Sciatic nerve (tissue), 2 donors: ENCODE results near the gene USP7. TPM values are rescaled to one million over a fixed set of nuclear protein-coding genes. Genes with fewer than 3 reads are reported as not detected.
"Not testable (repeated sequence)": the region's sequence is repeated elsewhere in the genome, so short reads cannot be mapped to it uniquely, and the experiment has no call there.

Source experiments
- ATAC-seq: fragments of 200-7000 bp; cut with Tn5 transposase; one replicate; pipeline ENCODE4 v1.9.1; 2020; ENCODE audit warnings: mild to moderate bottlenecking, moderate library complexity
- DNase-seq: peaks from one replicate; pipeline ENCODE4 v3.0.0-alpha.2; 2020; ENCODE audit warnings: low spot score
- intact Hi-C: fragments of 100-400 bp; cut with DNase I; formaldehyde crosslinking; loops from one replicate; pipeline ENCODE4 v1.14.2; 2022
- total RNA-seq: library from RNA; stranded (reverse); fragmentation: NEBNext Ultra II Directional; extraction: Animal tissue kit (Norgen Biotek cat#: 25700); gene quantifications from one replicate; pipeline ENCODE4 v1.2.1, GENCODE V29; 2021
- donor health status: DM: no; HTN: no; CAD: no.
- donor health status: DM: no; HTN: no; CAD: no.

The USP7 gene
- total RNA-seq, 1 donor from 2014 or later, result 113 TPM

DNA sequence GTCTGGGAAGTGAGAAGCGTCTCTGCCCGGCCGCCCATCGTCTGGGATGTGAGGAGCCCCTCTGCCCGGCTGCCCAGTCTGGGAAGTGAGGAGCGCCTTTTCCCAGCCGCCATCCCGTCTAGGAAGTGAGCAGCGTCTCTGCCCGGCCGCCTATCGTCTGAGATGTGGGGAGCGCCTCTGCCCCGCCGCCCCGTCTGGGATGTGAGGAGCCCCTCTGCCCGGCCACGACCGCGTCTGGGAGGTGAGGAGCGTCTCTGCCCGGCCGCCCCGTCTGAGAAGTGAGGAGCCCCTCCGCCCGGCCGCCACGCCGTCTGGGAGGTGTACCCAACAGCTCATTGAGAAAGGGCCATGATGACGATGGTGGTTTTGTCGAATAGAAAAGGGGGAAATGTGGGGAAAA, 18.2 kb upstream of the USP7 start:
- intact Hi-C loops, result loop anchor here (10.0 kb wide), 1 partner anchor 1893 kb away; the partner anchor contains the start of gene CIITA
- not testable (repeated sequence) for DNase-seq, ATAC-seq

DNA sequence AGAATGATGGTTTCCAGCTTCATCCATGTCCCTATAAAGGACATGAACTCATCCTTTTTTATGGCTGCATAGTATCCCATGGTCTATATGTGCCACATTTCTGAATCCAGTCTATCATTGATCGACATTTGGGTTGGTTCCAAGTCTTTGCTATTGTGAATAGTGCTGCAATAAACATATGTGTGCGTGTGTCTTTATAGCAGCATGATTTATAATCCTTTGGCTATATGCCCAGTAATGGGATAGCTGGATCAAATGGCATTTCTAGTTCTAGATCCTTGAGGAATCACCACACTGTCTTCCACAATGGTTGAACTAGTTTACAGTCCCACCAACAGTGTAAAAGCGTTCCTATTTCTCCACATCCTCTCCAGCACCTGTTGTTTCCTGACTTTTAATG, 12.5 kb upstream of the USP7 start:
- intact Hi-C loops, ATAC-seq: not testable (repeated sequence)

DNA sequence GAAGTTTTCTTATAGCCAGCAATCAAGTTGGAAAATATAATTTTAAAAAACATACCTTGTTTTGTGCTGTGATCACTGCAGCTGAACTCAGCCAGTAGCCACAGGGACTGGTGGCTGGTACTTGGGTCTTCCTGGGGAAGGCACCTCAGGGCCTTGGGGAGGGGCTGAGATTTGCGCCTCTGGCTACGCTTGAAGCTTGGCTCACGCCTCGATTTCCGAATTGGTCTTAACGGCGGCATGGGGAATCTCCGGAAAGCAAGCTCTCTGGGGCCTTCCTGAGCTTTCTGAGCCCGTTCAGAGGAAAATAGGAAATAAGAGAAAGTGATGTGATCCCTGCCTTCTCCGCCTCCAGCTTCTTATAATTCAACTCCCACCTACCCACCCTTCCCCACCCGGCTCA, 11.3 kb upstream of the USP7 start:
- ATAC-seq, result no peak
- DNase-seq, result no peak
- intact Hi-C loops, result no loop called here

More for the DNA sequence above, 12.5 kb upstream of the USP7 start:
- DNase-seq, result not testable (repeated sequence)

DNA sequence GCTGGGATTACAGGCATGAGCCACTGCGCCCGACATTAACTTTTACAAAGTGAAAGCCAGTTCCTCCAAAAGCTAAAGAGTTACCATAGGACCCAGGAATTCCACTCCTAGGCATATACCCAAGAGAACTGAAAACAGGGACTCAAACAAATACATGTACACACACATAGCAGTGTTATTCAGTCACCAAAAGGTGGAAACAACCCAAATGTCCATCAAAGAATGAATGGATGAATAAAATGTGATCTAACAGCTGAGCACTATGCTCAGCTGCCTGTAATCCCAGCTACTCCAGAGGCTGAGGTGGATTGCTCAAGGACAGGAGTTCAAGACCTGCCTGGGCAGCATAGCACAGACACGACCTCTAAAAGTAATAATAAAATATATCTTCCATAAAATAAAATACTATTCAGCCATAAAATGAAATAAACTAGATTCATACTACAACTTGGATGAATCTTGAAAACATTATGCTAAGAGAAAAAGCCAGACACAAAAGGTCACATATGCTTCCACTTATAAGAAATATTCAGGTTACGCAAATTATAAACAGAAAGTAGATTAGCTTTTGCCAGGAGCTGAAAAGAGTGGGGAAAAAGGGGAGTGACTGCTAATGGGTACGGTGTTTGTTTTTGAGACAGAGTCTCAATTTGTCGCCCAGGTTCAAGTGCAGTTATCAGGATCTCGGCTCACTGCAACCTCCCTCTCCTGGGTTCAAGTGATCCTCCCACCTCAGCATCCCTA, 9.3 kb upstream of the USP7 start:
- DNase-seq (no peak), ATAC-seq (peak; percentile 59)
- intact Hi-C loops, result no loop called here

DNA sequence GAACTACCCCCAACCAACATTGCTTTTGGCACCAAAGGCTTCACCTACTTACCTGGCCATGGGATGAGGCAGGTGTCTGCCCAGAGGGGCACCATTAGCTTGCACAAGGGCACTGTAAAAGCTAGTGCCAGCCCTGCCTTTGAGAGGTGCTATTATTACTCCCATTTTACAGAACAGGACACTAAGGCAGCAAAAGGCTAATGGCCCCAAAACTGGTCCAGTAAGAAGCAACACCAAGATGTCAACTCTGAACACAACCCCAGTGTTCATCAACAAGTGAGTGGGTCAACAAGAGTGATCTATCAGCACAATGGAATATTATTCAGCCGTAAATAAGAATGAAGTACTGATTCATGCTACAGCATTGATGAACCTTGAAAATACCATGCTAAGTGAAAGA, 7.7 kb upstream of the USP7 start:
- intact Hi-C loops, result no loop called here
- ATAC-seq, result no peak

DNA sequence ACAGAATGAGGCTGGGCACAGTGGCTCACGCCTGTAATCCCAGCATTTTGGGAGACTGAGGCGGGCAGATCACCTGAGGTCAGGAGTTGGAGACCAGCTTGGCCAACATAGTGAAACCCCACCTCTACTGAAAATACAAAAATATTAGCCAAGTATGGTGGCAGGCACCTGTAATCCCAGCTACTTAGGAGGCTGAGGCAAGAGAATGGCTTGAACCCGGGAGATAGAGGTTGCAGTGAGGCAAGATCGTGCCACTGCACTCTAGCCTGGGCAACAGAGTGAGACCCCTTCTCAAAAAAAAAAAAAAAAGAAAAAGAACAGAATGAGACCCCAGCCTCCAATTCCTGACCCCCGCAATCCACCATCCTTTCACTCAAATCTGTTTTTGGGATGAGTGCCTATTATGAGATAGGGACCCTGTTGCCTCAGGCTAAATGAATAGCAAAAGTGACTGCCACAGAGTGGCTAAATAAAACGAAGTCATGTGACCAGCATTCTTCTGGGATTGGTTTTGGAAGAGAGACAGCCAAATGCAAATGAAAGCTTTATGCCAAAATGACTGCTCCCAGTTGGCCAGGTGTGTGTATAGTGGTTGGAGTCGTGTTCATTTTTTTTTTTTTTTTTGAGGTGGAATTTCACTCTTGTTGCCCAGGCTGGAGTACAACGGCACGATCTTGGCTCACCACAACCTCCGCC, 5.6 kb upstream of the USP7 start:
- DNase-seq, intact Hi-C loops, ATAC-seq: not testable (repeated sequence)

More for the DNA sequence above, 7.7 kb upstream of the USP7 start:
- DNase-seq, result no peak

DNA sequence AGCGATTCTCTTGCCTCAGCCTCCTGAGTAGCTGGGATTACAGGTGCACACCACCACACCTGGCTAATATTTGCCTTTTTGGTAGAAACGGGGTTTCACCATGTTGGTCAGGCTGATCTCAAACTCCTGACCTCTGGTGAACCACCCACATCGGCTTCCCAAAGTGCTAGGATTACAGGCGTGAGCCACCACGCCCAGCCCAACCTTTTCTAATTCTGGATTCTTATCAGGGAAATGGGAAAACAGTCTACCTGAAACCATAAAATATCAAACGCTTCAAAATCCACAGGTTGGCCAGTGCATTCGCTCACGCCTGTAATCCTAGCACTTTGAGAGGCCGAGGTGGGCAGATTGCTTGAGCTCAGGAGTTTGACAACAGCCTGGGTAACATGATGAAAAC, 4.3 kb upstream of the USP7 start:
- intact Hi-C loops, ATAC-seq, DNase-seq: not testable (repeated sequence)

DNA sequence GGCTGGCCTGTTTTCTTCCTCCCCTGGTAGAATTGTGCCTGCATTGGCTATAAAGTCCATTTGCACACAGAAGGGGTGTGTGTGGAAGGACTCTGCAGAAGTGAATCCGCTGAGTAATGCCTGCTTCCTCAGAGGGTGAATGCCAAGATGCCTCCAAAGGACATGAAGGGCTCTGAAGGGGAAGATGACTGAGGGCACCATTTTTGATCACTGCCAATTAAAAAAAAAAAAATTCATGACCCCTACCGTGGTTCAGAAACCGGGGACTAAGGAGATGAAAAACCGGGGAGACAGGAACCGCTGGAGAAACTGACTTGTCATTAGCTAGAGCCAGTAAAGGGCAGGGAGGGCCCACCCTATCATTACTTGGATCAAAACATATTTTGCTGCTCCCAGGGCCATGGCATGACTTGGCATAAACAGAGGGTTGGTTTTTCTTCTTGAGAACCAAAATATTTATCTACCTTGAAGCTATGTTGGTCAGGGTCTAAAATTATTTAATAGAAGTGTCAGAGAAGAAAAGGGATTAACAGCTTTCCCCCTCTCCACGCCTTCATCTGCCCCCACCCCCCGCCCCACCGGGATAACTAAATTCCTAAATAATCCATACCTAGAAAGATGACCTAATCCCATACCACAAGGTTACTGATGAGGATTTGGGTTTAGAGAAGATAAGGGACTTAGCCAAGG, 3.6 kb upstream of the USP7 start:
- intact Hi-C loops, result no loop called here
- DNase-seq, result no peak
- ATAC-seq, result no peak

DNA sequence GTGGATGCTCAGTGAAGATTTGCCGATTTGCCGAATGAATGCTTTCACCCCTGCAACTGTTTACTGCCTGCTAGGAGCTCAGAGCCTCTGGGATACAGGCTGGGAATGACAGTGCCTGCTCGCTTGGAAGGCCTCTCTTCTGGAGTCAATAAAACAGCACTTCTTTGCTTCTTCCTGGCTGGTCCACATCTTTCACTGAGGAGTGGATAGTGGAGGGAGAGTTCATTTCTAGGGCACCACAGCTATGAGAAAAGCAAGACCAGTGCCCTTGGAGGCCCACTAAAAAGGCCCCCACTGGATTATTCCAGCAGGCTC, 3.1 kb upstream of the USP7 start:
- DNase-seq, result no peak
- ATAC-seq, result no peak
- intact Hi-C loops, result no loop called here

DNA sequence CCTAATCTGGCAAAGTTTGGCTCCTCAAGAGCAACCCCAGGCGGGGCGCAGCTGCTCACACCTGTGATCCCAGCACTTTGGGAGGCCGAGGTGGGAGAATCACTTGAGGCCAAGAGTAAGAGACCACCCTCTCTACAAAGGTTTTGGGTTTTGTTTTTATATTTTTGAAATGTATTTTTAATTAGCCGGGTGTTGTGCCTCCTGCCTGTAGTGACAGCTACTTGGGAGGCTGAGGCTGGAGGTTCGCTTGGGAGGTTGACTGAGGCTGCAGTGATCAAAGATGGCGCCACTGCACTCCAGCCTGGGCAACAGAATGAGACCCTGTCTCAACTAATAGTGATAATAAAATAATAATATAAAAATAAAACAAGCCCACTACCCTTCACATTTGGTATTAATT, 756 bp upstream of the USP7 start:
- ATAC-seq (no peak), DNase-seq (no peak)
- intact Hi-C loops, result no loop called here

DNA sequence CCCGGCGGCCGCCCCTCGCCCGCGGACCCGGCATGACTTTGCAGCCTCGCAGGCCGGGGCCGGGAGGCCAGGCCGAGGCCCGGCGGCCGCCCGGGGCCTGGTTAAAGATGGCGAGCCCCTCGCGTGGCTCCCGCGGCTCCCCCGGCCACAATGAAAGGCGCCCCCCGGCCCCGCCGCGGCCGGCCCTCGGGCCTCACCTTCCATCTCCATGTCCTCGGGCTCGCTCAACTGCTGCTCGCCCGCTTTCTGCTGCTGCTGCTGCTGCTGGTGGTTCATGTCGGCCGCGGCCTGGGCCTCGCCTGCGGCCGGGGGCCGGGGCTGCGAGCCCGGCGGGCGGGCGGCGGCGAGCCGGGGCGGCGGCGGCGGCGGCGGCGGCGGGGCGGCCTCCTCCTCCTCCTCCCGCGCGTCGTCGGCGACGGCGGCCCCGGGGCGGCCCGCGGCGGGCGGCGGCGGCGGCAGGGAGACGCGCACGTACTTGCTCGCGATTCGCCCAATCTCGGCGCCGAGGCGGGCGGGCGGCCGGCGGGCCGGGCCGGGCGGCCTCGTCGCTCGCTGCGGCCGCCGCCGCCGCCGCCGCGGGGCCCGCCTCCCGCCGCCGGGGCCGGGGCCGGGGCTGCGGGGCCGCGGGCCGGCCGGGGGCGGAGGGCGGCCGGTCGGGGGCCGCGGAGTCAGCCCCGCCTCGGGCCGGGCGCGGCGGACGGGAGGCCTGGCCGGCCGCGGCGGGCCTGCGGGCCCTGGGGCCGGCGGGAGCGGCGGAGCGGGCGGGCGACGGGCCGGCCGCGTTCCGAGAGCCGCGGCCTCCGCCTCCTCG, 491 bp downstream of the USP7 start:
- intact Hi-C loops, result no loop called here
- ATAC-seq, result no peak
- DNase-seq, result no peak

DNA sequence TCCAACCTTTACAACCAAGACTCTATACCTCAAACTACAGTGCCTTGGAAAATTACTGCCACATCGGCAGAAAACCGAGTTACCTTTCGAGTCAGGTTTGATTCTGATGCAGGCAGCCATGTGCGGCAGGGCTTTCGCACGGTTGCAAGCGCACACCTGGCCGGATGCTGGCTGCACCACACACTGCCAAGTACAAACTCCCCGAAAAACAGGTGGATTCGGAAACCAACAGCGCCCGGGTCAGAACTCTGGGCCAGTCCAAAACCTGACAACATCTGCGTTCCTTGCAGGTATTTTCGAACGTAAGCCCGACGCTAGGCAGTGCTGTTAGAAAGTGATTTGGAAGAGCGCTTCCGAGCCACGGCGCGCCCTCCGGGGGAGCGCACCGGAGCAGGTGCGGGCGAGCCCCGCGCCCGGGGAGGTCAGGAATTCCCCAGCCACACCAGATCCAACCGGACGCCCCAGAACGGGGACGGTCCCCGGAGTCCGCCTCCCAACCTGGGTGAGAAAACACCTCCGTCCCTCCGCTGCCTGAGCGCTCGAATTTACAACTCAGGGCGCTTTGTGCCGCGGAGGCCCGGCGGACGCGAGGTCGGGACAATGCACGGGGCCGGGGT, 1.2 kb downstream of the USP7 start:
- intact Hi-C loops, result no loop called here
- ATAC-seq, result no peak
- DNase-seq, result no peak

DNA sequence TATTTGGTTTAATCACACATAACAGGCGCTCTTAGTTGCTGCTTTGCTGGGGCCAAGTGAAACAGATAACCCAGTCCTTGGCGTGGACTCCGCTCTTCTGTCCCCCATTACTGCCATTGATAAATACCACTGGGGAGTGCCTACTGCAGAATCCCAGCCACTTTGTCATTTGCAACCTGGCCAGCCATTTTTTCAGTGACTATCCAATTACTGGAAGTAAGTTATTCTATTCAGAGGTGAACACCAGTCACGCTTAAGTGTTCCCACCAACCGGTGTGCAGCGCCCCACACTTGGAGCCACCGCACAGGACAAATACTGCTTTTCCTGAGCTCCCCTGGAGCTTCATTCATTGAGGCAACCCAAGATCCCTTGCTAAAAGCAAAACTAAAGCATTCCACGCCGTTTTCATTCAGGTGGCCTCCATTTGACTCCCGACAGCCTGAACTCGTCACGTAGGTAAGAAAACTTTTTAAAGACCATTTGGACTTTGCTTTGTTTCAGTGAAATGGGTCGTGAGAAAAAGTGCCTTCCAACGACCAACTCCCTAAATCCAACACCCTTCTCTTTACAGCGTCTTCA, 1.8 kb downstream of the USP7 start:
- intact Hi-C loops, result no loop called here

DNA sequence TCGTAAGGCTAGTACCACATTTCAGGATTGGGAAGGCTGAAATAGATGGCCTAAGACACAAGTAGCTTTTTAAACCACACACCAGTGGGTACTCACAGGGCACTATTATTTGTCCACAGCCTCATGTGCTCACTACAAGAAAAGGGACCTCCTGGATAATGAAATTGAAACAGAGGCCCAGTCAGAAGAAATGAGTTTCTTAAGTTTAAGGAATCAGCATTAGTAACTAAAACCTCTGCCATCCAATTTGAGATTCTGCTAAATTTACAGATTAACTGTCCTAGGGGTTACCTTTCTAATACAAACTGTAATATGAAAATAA, 3.0 kb downstream of the USP7 start:
- ATAC-seq, result no peak

More for the DNA sequence above, 1.8 kb downstream of the USP7 start:
- DNase-seq (no peak), ATAC-seq (no peak)

DNA sequence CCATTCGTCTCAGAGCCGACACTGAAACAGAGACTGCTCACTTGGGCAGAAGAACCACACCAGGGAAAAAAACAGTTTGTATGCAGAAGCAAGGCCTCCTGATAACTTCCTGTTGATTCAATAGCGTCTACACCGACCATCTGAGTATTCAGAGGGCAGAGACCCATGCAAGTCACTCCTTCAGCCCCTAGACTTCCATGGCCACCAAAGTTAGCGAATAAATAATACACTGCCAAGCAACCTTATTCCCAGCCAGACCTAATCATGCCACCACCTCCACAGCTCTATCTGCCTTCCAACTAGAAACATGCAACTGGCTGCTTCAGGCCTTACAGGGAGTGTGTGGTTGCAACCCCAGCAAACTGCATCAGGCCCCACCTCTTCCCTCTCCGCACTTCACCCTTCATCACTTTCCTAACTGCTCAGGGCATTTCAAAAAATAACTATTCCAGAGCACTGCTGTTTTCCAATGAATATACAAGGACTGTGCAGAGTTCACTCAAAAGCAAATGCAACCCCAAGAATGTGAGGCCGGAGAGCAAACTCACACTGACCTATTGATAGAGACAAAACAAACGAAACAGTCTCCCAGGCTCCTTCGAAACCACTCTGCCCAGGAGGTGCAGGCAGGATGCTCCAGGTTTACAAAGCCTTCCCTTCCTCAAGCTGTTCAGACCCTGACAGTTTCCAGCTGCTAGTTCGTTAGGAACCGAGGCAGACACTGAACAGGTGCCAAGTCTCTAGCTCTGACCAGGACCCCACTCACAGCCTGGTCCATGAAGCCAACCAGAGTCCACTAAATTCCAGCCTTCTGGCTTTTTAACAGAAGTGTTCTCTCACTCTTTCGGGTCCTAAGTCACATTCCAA, 3.6 kb downstream of the USP7 start:
- ATAC-seq (no peak), DNase-seq (no peak)
- intact Hi-C loops, result no loop called here

More for the DNA sequence above, 3.0 kb downstream of the USP7 start:
- DNase-seq, result no peak
- intact Hi-C loops, result no loop called here

DNA sequence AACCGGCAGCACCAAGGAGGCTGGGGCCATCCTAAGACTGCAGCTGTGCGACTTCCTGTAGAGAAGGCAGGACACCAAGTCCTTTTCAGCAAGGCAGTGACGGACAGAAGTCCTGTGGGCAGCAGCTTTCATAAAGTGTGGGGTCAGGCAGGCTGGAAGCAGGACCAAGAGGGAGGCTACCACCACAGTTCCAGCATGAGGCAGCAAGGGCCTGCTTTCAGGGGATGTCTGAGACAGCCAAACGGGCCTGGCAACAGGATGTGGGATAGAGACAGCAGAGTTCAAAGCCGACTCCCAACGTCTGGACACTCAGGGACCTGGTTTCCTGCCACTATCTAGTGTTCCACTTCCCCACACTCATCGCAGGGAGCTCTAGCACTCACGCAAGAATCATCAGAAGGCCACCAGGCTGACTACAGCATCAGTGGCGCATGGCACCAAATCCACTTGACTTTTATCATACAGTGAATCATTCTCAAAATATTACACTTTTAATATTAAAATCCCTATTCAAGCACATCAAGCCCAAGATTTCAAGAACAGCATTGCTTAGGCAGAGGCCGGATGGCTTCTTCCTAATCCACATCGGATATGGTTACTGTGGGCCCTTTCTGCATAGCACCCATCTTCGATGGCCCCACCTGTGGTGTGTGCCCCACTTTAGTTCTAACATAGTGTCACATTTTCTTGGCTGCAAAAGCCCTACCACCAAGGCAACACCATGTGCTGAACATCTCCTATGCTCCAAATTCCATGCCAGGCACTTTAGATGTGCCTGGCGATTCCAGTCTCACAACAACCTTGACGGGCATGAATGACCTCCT, 5.2 kb downstream of the USP7 start:
- peak; percentile 43 for ATAC-seq
- intact Hi-C loops, result no loop called here
- DNase-seq, result no peak
